T-helper 2 cell treated with Interferon-gamma antibody and Interleukin-4, amounts not matched to agents 100 ng/mL and 5 ng/mL, for 36 hours (primary cell): ENCODE results near the gene PDZRN3. TPM values are rescaled to one million over a fixed set of nuclear protein-coding genes. Genes with fewer than 3 reads are reported as not detected.

Experiments
- intact Hi-C: fragments of 100-400 bp; cut with micrococcal nuclease; formaldehyde crosslinking; loops from one replicate; pipeline ENCODE4 v1.15.1; 2023
- total RNA-seq: library from RNA; stranded (reverse); gene quantifications from 2 replicates; pipeline ENCODE4 v1.2.3, GENCODE V29; 2022

Gene PDZRN3
- total RNA-seq, 1 donor from 2014 or later, result not detected

DNA sequence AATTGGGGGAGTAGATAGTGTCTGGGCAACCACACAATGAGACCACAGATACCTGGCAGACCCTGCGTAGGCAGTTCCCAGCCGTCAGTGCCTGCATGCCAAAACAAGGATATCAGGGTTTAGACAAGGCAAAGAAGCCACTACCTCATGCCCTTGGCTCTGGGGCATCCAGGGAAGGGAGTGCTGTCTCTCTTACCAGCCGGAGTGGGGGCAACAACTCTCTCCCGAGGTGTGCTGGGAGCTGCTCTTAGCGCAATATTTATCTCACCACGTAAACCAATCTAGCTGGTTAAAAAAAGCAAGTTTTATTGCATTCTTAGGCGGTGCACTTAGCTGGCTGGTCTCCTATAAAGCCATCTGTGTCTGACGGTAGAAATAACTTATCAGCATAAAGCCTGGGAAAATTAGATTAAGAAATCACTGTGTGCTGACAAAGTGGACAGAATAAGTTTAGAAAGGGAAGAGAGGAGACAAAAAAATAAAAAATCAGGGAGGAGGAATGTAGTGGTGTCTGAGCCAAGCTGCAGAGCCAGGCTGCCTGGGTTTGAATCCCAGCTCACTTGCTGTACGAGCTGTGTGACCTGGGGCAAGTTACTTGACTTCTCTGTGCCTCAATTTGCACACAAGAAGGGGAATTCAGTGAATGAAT is 273.2 kb downstream of the PDZRN3 start:
- intact Hi-C loops, result no loop called here

GRCh38 chr3:73350996-73351395 is 273.7 kb downstream of the PDZRN3 start:
- intact Hi-C loops, result no loop called here

- intact Hi-C loops, result no loop called here
These were observed 275.1 kb downstream of the PDZRN3 start for GRCh38 chr3:73349657-73350056.

- intact Hi-C loops, result no loop called here
These were observed 282.7 kb downstream of the PDZRN3 start for GRCh38 chr3:73342077-73342476.

GRCh38 chr3:73341272-73341935 is 283.3 kb downstream of the PDZRN3 start:
- intact Hi-C loops, result no loop called here

DNA sequence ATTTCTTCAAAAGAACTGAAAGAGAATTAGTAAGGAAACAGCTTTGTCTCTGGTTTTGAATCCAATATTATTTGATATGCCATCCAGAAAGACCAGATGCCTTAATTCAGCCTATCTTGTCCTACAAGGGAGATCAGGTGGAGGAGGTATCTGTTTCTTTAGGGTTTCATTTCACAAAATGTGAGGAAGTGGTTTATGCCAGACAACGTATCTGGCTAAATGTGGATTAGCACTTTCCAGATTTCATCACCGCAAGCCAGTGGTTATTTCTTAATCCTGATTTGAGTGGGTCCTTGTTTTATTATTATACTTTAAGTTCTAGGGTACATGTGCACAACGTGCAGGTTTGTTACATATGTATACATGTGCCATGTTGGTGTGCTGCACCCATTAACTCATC is 292.2 kb downstream of the PDZRN3 start:
- intact Hi-C loops, result no loop called here
